DND-41 (cell line): ENCODE results near the gene GRID1.

Source experiments
- CTCF ChIP-seq: IDR thresholded peaks from 2 replicates; pipeline ENCODE4 v1.5.1; 2012; ENCODE audit warnings: borderline replicate concordance, low read length, moderate library complexity, mild to moderate bottlenecking; ENCODE audit not compliant: poor library complexity, severe bottlenecking; ENCODE audit errors: extremely low read depth
- EZH2 ChIP-seq: IDR thresholded peaks from 3 replicates; pipeline ENCODE4 v1.6.1; 2012; ENCODE audit warnings: borderline replicate concordance, low read depth, mild to moderate bottlenecking, moderate library complexity, low read length, inconsistent platforms; ENCODE audit not compliant: severe bottlenecking

- TF ChIP-seq CTCF: peak; percentile 12
- no peak for TF ChIP-seq EZH2
Observed at GRCh38 chr10:86344714-86345161, 21.9 kb downstream of the GRID1 start.
